Measurements from ENCODE around the gene PAFAH2. TPM values are rescaled to one million over a fixed set of nuclear protein-coding genes. Genes with fewer than 3 reads are reported as not detected.
A peak's percentile ranks its signal among the peaks of the same experiment; 100 is the strongest.

PAFAH2 gene
- total RNA-seq, 1 donor from 2014 or later: 19.4 TPM

DNA sequence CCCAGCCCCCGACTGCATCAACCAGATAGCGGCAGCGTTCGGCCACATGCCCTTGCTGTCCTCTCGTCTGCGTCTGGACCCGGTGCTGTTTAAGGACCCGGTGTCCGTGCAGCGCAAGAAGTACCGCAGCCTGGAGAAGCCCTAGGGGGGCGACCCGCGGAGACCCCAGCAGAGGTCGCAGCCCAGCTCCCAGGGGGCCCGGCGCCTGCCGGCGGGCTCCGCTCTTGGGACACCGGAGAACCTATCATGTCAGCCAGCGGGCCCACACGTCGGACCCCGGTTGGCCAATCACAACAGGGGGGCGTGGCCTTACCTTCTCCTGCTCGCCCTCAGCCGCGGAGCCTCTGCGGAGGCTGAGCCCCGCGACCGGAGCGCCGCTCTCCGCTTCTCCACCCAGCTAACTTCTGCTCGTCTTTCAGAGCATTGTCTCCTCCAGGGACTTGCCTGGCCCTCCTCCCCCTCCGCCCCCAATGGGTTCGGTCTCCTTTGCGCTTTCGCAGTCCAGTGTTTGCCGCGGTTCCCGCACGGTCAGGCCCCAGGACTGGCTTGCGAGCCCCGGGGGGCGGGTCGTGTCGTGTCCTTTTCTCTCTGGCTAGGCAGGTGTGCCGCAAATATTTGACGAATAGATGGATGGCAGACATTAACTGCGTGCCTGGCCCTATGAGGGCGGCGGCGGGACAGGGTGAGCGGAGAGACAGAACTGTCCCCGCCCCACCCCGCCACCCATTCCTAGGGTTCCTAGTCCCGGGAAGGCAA, 37.5 kb upstream of the PAFAH2 start:
- intact Hi-C loops (cut with DNase I): no loop called here
- H3K4me1 ChIP-seq: peaks cover 16% of the 10 kb centered on the region
- peak; percentile 96 to 98 for ATAC-seq
- no peak for TF ChIP-seq CTCF (IDR thresholded peaks at IDR 0.05)
- no peaks in the 10 kb centered on the region for H3K9me3 ChIP-seq
- no peaks in the 10 kb centered on the region for H3K36me3 ChIP-seq
- H3K27me3 ChIP-seq (ENCODE audit: low read depth): peaks cover 9% of the 10 kb centered on the region
- peak; percentile 97 for DNase-seq
- peak overlapping the region; percentile 98 for H3K4me3 ChIP-seq
- peak overlapping the region; percentile 76 for H3K27ac ChIP-seq

GRCh38 chr1:26034504-26035202, 36.8 kb upstream of the PAFAH2 start:
- no peak for TF ChIP-seq CTCF (IDR thresholded peaks at IDR 0.05)
- Histone ChIP-seq H3K27ac (no peak overlapping the region), H3K36me3 (no peaks in the 10 kb centered on the region), H3K9me3 (no peaks in the 10 kb centered on the region), H3K27me3 (ENCODE audit: low read depth) (peaks cover 9% of the 10 kb centered on the region), H3K4me1 (peaks cover 16% of the 10 kb centered on the region), H3K4me3 (peak overlapping the region; percentile 98)
- intact Hi-C loops (cut with DNase I): no loop called here
- no peak for DNase-seq
- no peak for ATAC-seq

DNA sequence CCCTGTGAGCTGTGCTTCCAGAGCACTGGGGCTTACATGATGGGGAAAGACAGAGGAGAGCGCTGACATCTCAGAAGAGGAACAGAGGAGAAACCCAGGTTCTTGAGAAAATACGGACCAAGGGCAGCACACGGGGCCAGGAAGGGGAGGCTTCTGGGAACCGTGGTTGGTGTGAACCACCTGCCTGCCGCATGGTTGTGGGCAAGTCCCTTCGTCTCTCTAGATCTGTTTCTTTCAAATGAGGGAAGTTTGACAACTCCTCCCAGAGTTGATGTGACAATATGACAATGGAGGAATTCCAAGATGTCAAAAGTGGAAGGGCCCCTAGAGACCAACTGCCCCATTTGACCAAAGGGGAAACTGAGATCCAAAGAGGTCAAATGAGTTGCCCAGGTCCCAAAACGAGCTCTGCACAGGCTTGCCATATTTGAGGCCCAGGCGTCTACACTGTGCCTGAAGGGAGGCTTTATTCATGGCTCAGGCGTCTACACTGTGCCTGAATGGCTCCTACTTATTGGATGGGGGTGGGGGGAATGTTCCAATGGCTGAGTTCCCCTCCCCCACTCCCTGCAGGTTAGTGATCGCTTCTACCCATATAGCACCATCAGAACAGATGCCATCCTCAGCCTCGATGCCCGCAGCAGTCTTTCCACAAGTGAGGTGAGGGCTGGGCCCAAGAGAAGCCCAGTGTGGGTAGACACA, 34.9 kb upstream of the PAFAH2 start:
- Histone ChIP-seq H3K36me3 (no peaks in the 10 kb centered on the region), H3K4me1 (peaks cover 16% of the 10 kb centered on the region), H3K27me3 (ENCODE audit: low read depth) (peaks cover 14% of the 10 kb centered on the region), H3K4me3 (no peak overlapping the region), H3K27ac (no peak overlapping the region), H3K9me3 (no peaks in the 10 kb centered on the region)
- no peak for ATAC-seq
- no peak for DNase-seq
- TF ChIP-seq CTCF (IDR thresholded peaks at IDR 0.05): no peak
- intact Hi-C loops (cut with DNase I): no loop called here

- H3K4me3 ChIP-seq: no peak overlapping the region
- no peak overlapping the region for H3K27ac ChIP-seq
- H3K9me3 ChIP-seq: no peaks in the 10 kb centered on the region
- peaks cover 14% of the 10 kb centered on the region for H3K27me3 ChIP-seq (ENCODE audit: low read depth)
- ATAC-seq: no peak
- H3K36me3 ChIP-seq: no peaks in the 10 kb centered on the region
- DNase-seq: no peak
- H3K4me1 ChIP-seq: peaks cover 15% of the 10 kb centered on the region
- TF ChIP-seq CTCF (IDR thresholded peaks at IDR 0.05): no peak
- intact Hi-C loops (cut with DNase I): no loop called here
These were observed 33.9 kb upstream of the PAFAH2 start for GRCh38 chr1:26031611-26032220.

DNA sequence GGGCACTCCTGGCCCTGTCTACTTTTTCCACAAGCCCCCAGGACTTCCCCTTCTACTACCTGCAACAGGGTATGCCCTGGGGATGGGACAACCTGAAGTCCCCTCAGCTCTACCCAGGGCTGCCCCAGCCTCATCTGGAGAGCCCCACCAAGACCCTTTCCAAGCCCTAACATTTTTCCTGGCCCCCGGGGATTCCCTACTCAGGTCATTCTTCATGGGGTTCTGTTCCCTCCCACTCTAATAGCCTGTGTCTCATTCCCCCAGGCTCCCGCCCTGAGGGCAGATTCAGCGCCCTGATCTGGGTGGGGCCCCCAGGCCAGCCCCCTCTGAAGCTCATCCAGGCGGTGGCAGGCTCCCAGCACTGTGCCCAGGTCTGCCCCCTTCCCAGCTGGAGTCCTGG, 33.3 kb upstream of the PAFAH2 start:
- no peak for TF ChIP-seq CTCF (IDR thresholded peaks at IDR 0.05)
- intact Hi-C loops (cut with DNase I): no loop called here
- ATAC-seq (no peak), DNase-seq (no peak)
- no peaks in the 10 kb centered on the region for H3K9me3 ChIP-seq
- peaks cover 10% of the 10 kb centered on the region for H3K4me1 ChIP-seq
- no peak overlapping the region for H3K4me3 ChIP-seq
- no peak overlapping the region for H3K27ac ChIP-seq
- H3K36me3 ChIP-seq: no peaks in the 10 kb centered on the region
- peaks cover 14% of the 10 kb centered on the region for H3K27me3 ChIP-seq (ENCODE audit: low read depth)
